ENCODE data around the gene COL8A2. TPM values are rescaled to one million over a fixed set of nuclear protein-coding genes. Genes with fewer than 3 reads are reported as not detected.

The COL8A2 gene
- total and polyA plus RNA-seq, 2 donors (not counting 3 experiments of a cell fraction or from before 2014, with no cell fraction given) = 1.2 to 1.3 TPM

- no peaks in the 10 kb centered on the region for H3K36me3 ChIP-seq (ENCODE audit: control insufficient read depth in 2 of 2, extremely low read depth in 1 of 2, insufficient read depth in 2 of 2, low read length in 2 of 2)
- intact Hi-C loops (cut with micrococcal nuclease) (no loop called here), dilution Hi-C loops (cut with MboI; ENCODE audit: extremely low pct_ligation_motif_present, low sequenced_read_pairs) (no loop called here)
- no peak overlapping the region for H2AFZ ChIP-seq (ENCODE audit: low read depth, low read length)
- H3K79me2 ChIP-seq (ENCODE audit: control insufficient read depth, insufficient read depth, low read length) = no peaks in the 10 kb centered on the region
- H3K4me1 ChIP-seq (ENCODE audit: control insufficient read depth, extremely low read depth, insufficient read depth, low read length) = no peaks in the 10 kb centered on the region
- BruUV-seq (replicated peaks) = no TSS peak
- no peak for DNase-seq (ENCODE audit: low read depth, low spot score)
- FAIRE-seq = no peak
- CTCF ChIA-PET = interaction anchor here (2.2 kb wide), 1 partner anchor 8 kb away, joined by 6 read pairs; no protein-coding TSS in a partner anchor
- H3K27me3 ChIP-seq (ENCODE audit: control insufficient read depth in 2 of 2, insufficient read depth in 2 of 2, low read length in 2 of 2) = peaks cover 5 to 9% of the 10 kb centered on the region in 2 experiments
- POLR2A ChIA-PET = no interaction called here
- no peaks in the 10 kb centered on the region for H3K9me1 ChIP-seq (replicated peaks; ENCODE audit: control insufficient read depth, extremely low read depth, insufficient read depth, low read length)
- H3K9me3 ChIP-seq (replicated peaks; ENCODE audit: control insufficient read depth, insufficient read depth, low read length) = no peaks in the 10 kb centered on the region
- no peak overlapping the region for H3K9ac ChIP-seq (replicated peaks; ENCODE audit: extremely low read depth, insufficient read depth, low read length)
- TF ChIP-seq FOS (IDR thresholded peaks at IDR 0.05; ENCODE audit: borderline replicate concordance, insufficient read depth, low read length) = no peak
- no peak for TF ChIP-seq MYC (IDR thresholded peaks at IDR 0.05; ENCODE audit: low read depth, low read length)
- no peak for TF ChIP-seq GATA2 (IDR thresholded peaks at IDR 0.05; ENCODE audit: insufficient read depth, insufficient read length, low read depth, low read length)
- no peak for TF ChIP-seq EZH2 (IDR thresholded peaks at IDR 0.05; ENCODE audit: borderline replicate concordance, low read depth, low read length, severe bottlenecking)
- no peak for TF ChIP-seq POLR2AphosphoS5 (IDR thresholded peaks at IDR 0.05; ENCODE audit: insufficient read depth, low read depth, low read length)
- TF ChIP-seq CTCF (IDR thresholded peaks at IDR 0.05; ENCODE audit: extremely low read depth in 1 of 2, insufficient read depth in 1 of 2, low read depth in 1 of 2, low read length in 2 of 2) = no peak
- no peak for TF ChIP-seq MAX (IDR thresholded peaks at IDR 0.05; ENCODE audit: insufficient read depth, insufficient read length)
- TF ChIP-seq POLR2A (IDR thresholded peaks at IDR 0.05; ENCODE audit: low read depth, low read length) = no peak
- no peak overlapping the region for H3K4me2 ChIP-seq (ENCODE audit: insufficient read depth, low read length)
- no peak overlapping the region for H3K27ac ChIP-seq (ENCODE audit: insufficient read depth, low read depth, low read length)
- no peak overlapping the region for H3K4me3 ChIP-seq (replicated peaks in 1 of 3; ENCODE audit: insufficient read depth in 1 of 3, low read depth in 1 of 3, low read length in 3 of 3)
- H4K20me1 ChIP-seq (replicated peaks; ENCODE audit: control insufficient read depth, extremely low read depth, insufficient read depth, low read length) = no peaks in the 10 kb centered on the region
These were observed 1.9 kb upstream of the COL8A2 start for GRCh38 chr1:36126797-36127500.

Data from endothelial cell of umbilical vein (primary cell).